SIG-M5 treated with dmso at 0.1 percent for 504 hours (cell line): Measurements from ENCODE around the gene DNAJC22.
"Not testable (repeated sequence)": the region's sequence is repeated elsewhere in the genome, so short reads cannot be mapped to it uniquely, and the experiment has no call there.

Experiments
- DNase-seq: peaks from one replicate; lab custom pipeline; 2025; ENCODE audit not compliant: unreplicated experiment; lab: John Stamatoyannopoulos, UW

DNAJC22 gene

DNA sequence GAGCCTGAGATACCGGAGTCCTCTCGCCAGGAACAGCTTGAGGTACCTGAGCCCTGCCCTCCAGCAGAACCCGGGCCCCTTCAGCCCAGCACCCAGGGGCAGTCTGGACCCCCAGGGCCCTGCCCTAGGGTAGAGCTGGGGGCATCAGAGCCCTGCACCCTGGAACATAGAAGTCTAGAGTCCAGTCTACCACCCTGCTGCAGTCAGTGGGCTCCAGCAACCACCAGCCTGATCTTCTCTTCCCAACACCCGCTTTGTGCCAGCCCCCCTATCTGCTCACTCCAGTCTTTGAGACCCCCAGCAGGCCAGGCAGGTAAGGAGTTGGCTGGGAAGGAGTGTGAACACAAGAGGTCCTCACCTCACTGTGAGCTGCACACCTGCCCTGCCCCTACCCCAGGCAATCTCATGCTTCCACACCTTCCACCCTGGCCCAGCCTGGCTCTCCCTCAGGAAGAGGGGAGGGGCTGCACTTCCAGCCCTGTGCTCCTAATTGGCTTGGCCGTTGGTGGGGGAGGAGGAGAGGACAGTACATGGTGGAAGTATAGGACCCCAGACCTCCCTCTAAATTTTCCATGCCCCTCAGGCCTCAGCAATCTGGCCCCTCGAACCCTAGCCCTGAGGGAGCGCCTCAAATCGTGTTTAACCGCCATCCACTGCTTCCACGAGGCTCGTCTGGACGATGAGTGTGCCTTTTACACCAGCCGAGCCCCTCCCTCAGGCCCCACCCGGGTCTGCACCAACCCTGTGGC, 15.9 kb upstream of the DNAJC22 start:
- no peak for DNase-seq

DNA sequence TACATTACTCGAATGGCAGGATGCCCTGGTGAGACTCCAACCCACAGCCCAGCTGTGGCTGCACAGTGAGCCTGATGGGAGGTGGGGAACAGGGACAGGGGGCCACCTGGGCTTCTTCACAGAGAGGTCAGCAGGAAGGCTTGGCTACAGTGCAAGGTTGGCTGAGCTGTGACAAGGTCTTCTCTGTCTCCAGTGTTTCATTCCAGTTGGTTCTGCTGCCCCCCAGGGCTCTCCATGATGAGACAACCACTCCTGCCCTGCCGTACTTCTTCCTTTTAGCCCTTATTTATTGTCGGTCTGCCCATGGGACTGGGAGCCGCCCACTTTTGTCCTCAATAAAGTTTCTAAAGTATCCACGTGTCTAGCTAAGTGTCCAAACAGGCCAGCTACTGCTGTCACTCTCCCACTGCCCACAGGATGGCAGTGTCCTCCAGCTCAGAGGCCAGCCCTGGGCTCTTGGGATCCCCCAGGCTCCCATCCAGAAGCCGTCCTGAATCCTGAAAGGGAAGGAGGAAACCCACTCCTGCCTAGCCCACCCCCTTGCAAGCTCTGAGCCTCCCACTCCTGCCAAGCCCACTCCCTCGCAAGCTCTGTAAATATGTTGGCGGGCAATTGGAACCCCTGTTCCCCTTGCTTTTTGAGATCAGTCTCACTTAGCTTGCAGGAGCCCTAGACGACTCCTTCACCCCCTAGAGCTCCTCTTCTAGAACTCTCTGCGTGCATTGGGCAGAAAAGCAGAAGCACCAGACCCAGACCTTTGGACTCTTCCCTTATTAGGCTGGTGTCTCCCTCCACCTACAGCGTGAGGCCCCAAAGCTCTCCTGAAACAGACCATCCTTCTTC, 15.1 kb upstream of the DNAJC22 start:
- peak; percentile 43 for DNase-seq

DNA sequence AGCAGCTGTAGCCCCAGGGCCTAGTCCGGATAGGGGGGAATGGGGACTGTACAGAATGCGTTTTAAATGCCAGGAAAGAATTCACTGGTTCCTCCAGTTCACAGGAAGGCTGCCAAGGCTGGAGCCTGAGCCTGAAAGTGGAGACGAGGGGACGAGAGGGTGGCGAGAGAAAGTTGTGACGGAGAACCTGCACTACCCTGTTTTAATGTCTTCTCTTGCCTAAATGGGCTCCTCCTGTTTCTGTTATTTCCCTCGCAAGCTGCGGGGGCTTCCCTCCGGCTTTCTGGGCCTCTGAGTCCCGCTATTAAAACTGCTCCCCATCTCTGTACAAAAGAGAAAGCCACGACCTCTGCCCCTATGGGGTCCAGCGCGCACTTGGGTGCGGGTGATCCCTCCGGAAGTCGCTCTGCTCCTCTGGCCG, 14.2 kb upstream of the DNAJC22 start:
- no peak for DNase-seq

DNA sequence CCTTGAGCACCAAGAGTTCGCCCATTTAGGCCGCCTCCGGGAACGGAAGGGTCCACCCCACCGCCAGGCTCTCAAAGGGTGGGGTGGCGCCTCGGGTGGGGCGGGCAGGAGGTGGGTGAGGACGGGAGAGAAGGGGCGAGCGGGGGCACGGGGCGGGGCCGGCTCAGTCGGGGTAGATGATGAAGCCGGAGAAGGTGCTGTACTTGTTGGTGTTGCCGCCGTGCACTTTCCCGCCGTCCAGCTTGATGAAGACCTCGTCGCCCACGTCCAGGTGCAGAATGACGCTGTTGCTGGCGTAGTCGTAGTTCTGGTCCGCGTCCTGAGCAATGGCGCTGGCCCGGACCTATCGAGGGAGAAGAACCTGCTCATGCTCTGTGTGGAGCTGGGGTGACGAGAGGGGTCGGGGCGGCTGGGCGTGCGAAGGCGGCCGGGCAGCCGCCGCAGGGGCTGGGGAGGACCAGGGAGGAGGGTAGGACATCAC, 13.8 kb upstream of the DNAJC22 start:
- no peak for DNase-seq

DNA sequence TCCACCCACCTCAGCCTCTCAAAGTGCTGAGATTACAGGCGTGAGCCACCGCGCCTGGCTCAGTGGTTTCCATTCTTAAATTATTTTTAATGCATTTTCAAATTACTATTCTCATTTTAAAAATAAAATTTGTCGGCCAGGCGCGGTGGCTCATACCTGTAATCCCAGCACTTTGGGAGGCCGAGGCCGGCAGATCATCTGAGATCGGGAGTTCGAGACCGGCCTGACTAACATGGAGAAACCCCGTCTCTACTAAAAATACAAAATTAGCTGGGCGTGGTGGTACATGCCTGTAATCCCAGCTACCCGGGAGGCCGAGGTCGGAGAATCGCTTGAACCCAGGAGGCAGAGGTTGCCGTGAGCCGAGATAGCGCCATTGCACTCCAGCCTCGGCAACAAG, 12.9 kb upstream of the DNAJC22 start:
- DNase-seq, result not testable (repeated sequence)

DNA sequence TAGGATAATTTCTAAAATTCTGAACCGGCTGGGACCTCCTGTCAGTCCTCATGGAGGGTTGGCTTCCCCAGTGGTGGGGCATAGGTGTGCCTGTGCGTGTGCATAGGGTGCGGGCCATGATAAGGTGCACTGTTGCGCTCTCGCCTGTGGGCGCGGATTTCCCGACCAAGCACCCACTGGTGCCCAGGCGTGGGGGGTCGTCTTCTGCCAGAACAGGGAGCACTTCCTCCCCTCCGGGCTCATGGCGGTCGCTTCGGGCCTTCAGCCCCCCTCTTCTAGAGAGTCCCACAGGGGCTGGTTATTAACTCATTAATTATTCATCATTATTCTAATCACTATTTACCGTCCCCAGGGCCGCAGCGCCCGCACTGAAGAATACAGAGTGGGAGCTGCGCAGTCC, 12.5 kb upstream of the DNAJC22 start:
- DNase-seq, result no peak

DNA sequence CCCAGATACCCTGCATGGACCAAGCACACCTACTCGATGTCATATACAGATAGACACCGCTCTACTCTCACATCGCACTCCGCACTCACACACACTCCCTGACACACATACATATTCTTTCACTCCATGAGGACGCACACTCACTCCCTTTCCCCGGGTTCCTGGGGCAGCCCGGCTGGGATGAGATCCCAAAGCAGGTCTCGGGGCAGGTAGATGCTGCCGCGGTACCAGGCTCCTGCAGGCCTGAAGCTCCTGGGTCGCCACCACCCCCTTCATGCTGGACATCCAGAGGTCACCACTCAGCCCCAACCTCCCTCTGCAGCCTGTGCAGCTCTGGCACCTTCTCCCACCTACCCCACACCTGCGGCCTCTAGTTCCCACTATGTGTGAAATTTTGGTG, 12.0 kb upstream of the DNAJC22 start:
- DNase-seq, result no peak

DNA sequence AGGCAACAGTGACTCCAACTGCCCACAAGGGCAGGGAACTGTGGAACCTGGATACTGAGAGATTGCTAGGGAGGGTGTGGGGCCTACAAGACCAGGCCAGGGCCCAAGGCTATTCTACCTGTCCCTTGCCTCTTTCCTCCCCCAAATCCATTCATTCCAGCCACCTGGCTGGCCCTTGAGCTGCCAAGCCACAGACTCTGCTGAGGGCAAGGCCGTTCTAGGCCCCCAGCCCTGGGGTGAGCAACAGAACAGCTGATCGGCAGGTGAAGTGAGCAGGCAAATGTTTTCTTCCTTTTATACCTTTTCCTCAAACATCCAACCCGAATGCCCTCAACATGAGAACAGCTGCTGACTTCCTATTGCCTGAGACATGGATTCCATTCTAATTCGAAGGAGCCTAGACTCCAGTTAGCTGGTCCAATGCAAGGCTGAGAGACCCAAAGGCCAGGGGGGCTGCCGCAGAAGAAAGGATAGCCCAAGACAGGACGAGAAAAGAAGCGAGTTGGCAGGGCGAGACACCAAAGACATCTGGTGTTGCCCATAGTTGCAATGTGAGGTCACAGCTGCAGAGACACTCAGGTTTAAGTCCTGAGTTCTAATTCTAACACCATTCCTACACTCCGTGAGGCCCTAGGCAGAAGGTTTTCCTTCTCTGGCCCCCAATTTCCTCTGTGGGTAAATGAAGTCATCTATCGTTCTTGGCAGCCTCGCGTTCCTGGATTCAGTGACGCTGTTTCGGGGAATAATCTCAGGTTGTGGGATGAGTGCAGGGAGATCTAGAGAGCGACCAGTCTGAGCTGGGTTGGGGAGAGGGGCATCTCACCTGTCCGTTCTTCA, 11.4 kb upstream of the DNAJC22 start:
- no peak for DNase-seq

DNA sequence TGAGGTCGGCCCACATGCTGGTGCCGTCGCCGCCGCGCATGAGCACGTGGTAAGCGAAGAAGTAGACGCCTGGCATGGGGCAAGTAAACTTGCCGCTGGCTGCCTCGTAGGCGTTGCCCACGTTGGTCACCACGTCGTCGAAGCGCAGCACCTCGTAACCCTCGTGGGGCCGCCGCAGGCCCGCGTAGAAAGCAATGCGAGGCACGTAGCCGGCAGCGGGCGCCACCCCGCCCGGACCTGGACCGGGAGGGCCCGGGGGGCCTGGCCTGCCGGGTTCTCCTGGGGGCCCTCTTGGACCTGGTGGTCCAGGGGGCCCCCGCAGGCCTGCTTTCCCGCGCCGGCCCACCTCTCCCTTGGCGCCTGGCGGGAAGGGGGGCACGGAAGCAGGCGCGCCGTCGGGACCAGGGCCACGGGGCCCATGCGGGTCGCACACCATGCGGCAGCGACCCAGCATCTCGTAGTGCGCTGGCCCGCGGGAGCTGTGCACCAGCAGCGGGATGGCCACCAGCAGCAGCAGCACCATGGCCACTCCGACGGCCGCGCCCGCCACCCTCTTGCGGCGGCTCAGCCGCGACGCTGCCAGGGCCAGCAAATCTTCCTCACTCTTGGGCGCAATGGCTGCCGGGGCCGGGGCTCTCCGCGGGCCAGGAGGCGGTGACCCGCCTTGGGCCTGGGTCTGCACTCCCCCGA, 10.6 kb upstream of the DNAJC22 start:
- DNase-seq, result no peak

DNA sequence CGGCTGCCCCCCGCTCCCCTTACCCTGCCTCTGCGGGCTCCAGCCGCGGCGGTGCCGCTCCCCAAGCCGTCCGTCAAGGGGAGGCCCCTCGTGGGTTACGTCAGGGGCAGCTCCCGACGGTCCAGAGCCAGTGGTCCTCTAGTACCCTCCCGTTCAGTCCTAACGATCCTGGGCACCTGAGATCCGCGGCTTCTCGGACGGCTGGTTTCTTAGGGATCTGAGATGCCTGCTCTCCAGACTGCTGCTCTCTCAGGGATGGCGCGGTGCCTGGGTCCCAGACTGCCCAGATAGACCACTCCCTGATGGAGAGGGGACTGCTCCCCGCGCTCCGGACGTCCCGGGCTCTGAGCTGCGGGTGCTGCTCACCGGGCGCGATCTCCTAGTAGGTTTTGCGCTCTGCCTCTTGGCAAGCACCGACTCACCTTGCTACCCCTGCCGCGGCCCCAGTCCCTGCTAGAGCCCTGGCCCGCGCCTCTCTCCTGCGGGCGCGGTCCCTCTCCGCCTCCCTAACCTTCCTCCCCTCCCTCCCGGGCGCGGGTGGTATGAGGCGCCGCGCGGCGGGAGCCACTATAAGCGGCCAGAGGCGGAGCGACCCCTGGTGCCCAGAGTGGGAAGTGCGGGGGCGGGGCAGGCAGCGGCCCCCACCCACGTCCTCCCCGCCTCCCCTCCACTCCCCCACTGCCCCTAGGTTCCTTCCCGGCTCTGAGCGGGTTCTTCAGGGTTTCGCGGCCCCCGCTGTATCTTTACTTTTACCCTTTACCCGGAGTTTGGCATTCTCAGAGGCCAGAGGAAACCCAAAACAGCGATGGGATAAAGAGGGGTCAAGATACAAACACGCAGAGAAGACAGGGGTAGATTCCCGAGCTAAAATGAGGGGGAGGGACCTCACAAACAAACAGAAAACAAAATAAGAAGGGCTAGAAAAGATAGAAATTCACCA, 9.8 kb upstream of the DNAJC22 start, which contains the start of gene C1QL4:
Gene C1QL4 (minus strand): TSS at position 544 of the 940 bp plus-strand sequence. CDS start 711 bp downstream, outside the sequence.
- peak; percentile 78 for DNase-seq

DNA sequence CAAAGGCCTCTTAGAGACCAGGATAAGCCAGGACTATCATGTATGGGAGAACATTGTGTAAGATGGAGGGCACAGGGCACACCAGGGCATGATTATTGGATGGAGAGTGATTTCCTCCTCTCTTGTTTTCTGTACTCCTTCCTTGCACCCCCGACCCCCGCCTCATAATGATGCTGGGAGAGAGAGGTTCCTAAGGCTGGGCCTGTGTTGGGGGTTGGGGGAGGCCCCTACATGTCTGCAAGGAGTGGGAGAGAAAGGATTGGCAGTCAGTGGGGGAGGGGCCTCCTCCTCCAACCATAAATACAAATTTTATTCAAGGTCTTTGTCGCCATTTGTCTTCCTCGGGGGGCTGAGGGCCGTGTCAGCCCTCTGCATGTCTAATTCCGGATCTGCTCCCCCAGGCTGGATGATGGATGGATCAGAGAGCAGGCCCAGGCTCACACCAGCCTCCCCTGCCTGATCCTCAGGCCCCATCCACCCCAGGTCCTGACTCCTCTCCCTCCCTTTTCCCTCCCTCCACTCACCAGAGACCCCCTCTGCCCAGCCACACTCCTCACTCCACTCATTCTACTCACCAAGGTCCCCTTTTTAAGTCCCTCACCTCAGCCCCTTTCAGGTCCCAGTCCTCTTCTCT, 7.7 kb upstream of the DNAJC22 start:
- DNase-seq, result no peak

DNA sequence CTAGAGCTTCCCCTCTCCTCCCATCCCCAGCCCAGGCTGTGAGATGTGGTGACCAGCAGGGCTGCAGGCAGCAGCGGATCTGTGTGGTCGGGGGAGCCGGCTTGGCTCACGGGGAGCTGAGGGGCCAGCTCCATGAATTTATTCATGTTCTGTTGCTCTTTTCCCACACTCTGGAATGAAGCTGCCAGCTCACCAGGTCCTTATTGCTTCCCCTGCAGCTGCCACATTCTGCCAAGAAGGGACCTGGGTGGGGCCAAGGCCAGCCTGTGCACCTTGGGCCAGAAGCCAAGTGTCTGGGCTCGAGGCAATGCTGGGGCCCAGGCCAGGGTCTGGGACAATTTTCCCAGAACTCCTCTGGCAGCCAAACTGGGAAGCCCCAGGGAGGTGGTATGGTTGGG, 7.2 kb upstream of the DNAJC22 start:
- no peak for DNase-seq

DNA sequence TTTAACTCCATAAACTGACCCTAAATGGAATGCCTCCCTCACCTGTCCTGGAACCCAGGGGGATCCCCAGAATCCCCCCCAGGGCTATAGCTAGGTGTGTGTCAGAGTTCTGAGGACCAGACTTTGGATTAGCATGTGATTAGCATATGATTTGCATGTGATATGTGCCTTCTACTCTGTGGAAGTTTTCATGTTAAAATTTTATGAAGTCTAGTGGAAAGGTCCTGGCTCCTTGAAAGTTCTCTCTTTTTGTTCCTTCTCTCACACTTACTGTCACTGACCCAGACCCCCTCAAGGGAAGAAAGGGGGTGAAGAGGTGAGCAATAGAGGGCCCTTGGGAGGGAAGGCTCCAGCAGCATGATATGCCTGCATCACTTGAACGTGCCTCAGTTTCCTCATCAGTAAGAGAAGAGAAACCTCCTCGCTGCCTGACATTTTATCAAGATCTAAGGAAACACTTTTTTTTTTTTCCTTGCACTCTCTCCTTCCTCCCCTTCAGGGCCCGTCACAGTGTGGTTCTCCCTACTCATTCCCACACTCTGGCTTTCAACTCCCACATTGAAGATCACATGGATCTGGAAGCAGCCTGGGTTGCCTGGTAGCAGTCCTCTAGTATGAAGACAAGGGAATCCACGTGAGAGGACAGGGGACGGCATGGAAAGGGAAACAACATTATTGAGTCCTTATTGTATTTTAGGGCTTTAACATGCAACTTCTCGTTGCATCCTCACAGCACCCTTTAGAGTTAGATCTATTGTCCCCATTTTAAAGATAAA, 6.4 kb upstream of the DNAJC22 start:
- DNase-seq, result no peak

DNA sequence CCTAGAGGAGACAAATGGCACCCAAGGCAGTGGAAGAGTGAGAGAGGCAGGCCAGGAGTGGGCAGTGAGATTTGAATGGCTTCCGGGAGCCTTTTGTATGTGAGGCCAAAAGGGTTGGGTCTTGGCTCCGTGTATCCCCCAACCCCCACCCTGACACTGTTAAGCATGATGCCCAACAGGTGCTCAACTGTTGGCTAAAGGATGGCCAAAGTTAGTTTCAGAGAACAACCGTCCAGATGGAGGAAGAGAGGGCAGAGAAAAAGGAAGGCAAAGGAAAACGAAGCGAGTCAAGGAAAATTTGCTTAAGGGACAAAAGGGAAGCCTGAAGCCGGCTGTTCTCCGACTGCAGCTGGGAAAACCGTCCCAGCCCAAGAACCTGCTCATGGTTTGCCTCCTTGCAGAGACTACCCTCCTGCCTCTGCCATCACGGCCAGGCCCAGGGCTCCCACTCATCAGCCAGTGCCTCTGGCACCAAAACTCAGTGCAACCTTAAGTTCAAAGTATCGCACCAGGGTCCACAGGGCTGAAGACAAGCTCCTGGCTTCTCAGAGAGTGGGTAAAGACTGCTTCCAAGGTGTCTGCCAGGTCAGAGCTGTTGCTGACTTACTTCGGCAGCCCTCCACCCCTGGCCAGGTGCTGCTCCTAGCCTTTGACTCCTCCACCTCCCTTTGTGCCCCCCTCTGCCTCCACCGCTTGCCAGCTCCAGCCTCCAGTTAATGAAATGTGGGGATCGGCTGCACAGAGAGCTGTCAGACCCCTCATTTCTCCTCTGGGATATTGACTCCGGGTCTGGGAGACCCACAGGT, 5.5 kb upstream of the DNAJC22 start:
- DNase-seq, result no peak

DNA sequence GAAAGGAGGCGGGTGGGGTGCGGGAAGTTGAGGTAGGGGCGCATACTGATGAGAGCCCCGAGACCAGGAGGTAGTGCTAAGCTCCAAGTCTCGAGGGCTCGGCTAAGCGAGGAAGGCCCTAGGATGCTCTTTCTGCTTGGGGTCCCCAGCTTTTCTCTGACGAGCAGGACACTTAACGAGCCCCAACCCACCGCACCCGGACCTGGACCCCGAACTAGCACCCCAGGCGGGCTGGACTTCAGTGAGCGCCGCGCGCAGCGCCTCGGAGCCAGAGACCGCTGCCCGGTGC, 5.0 kb upstream of the DNAJC22 start:
- no peak for DNase-seq

DNA sequence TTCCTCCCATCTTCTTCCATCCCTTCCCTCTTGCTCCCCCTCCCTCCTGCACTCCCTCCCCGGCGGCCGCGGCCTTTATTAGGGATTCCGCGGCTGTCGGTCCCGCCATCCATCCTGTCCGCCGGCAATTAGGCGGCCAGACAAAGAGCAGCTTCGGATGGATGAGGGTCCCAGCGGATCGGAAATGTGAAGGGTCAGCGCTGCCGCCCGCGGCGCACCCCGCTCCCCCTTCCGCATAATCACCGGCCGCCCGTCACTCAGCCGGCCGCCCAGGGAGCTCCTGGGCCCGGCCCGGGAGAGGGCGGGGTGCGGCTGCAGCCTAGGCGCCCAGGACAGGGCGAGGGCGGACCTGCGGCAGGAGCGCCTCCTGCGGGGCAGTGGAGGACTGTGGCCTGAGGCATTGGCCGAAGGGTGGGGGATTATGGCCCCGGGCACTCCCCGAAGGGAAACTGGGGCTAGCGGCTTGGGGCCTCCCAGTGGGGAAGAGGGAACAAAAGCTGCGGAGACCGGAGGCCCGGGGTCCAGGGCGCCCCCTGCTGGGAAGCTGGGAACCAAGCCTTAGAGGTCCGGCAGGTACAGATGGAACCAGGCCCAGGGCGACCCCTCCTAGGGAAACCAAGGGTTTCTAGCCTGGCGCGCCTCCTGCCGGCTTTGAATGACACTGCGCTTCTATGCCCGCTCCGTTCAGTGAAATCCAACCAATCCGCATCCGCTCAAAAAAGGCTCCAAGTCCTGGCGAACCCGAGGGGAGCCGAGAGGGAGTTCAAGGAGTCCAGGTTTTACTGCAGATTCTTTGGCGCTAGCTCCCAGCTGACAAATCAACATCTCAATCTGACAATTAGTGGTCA, 4.4 kb upstream of the DNAJC22 start:
- DNase-seq, result peak; percentile 85
